ENCODE results near the gene CNRIP1. TPM values are rescaled to one million over a fixed set of nuclear protein-coding genes. Genes with fewer than 3 reads are reported as not detected.

CNRIP1 gene
- total RNA-seq, 1 donor from 2014 or later = 21.8 TPM

DNA sequence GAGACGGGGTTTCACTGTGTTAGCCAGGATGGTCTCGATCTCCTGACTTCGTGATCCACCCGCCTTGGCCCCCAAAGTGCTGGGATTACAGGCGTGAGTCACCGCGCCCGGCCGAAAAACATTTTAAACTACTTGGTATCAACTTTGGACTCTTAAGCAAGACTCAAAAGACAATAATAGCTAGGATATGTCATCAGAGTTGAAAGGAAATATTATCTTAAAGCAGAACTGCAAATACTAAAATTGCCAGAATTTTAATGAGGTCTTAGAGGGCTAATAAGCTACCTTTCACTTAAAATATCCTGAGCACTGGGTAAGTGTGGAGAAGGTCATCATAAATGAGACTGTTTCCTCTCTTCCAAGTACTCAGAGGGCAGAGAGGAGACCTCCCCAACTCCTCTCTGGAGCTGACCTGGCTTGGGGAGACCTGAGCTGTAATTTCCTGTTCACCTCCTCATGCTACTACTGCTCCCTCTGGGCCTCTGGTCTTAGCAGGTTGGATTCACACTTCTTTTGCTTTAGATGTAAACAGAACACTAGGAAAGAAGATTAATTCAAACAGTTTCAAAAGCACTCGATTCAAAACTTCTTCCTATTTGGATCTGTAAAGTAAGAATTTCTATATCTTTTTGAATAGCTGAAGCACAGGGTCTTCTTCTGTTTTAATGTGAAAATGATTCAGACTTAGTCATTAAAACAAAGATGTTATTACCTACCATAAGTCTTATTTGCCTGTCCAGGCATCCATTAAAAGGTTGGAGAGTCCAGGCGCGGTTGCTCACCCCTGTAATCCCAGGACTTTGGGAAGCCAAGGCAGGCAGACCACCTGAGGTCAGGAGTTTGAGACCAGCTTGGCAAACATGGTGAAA is 16.5 kb downstream of the CNRIP1 start:
- Mint-ChIP-seq H3K27me3 (ENCODE audit: unreplicated experiment) (no peaks in the 10 kb centered on the region), H3K4me3 (ENCODE audit: unreplicated experiment) (no peak overlapping the region), H3K27ac (ENCODE audit: unreplicated experiment) (no peak overlapping the region), H3K9me3 (ENCODE audit: unreplicated experiment) (no peaks in the 10 kb centered on the region), H3K36me3 (ENCODE audit: low read depth, unreplicated experiment) (no peaks in the 10 kb centered on the region), H3K4me1 (ENCODE audit: unreplicated experiment) (no peaks in the 10 kb centered on the region)
- TF ChIP-seq, protein P1, sequence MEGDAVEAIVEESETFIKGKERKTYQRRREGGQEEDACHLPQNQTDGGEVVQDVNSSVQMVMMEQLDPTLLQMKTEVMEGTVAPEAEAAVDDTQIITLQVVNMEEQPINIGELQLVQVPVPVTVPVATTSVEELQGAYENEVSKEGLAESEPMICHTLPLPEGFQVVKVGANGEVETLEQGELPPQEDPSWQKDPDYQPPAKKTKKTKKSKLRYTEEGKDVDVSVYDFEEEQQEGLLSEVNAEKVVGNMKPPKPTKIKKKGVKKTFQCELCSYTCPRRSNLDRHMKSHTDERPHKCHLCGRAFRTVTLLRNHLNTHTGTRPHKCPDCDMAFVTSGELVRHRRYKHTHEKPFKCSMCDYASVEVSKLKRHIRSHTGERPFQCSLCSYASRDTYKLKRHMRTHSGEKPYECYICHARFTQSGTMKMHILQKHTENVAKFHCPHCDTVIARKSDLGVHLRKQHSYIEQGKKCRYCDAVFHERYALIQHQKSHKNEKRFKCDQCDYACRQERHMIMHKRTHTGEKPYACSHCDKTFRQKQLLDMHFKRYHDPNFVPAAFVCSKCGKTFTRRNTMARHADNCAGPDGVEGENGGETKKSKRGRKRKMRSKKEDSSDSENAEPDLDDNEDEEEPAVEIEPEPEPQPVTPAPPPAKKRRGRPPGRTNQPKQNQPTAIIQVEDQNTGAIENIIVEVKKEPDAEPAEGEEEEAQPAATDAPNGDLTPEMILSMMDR (IDR thresholded peaks at IDR 0.05; ENCODE audit: unreplicated experiment) = no peak
- DNase-seq (ENCODE audit: low spot score) = no peak

DNA sequence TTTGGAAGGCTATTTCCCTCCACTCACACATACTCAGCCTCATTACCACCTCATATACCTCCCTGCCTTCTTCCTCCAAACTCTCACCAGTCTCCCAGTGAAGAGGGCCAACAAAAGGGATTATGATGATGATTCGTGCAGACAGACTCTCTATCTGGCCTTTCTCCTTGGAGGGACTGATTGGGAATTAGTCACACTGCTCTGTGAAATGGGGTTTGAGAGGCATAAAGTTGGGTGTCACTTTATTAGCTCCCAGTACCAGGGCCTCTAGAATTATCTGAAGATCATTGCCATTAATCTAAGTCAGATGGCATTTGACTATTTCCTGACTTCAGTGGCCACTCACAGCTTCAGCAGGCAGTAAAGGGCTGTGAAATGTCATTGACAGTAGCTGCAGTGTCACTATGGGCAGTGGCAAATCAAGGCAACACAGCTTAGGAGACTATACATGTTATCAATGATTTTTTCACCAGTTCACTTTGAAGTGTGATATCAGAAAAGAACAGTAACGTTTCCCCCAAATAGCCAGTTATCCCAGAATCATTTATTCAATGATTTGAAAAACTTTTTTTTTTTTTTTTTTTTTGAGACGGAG is 17.4 kb downstream of the CNRIP1 start:
- no peaks in the 10 kb centered on the region for H3K27me3 Mint-ChIP-seq (ENCODE audit: unreplicated experiment)
- DNase-seq (ENCODE audit: low spot score) = no peak
- H3K4me1 Mint-ChIP-seq (ENCODE audit: unreplicated experiment) = no peaks in the 10 kb centered on the region
- TF ChIP-seq, protein P1 (IDR thresholded peaks at IDR 0.05; ENCODE audit: unreplicated experiment) = no peak
- no peaks in the 10 kb centered on the region for H3K9me3 Mint-ChIP-seq (ENCODE audit: unreplicated experiment)
- no peak overlapping the region for H3K27ac Mint-ChIP-seq (ENCODE audit: unreplicated experiment)
- H3K36me3 Mint-ChIP-seq (ENCODE audit: low read depth, unreplicated experiment) = no peaks in the 10 kb centered on the region
- no peak overlapping the region for H3K4me3 Mint-ChIP-seq (ENCODE audit: unreplicated experiment)

DNA sequence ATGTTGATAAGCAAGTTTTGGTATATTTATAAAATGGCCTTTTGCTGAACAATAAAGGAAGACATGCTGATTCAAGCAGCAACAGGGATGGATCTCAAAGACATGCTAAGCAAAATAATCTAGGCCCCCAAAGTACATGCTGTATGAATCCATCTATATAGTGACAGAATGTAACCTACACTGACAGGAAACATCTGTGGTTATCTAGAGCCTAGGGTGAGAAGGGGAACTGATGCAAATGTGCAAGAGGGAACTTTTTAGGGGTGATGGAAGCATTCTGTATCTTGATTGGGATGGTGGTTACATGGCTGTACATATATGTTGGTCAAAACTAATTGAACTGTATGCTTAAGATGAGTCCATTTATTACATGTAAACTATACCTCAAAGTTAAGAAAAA is 24.2 kb downstream of the CNRIP1 start:
- no peaks in the 10 kb centered on the region for H3K9me3 Mint-ChIP-seq (ENCODE audit: unreplicated experiment)
- TF ChIP-seq, protein P1 (IDR thresholded peaks at IDR 0.05; ENCODE audit: unreplicated experiment) = no peak
- no peak for DNase-seq (ENCODE audit: low spot score)
- no peak overlapping the region for H3K4me3 Mint-ChIP-seq (ENCODE audit: unreplicated experiment)
- no peaks in the 10 kb centered on the region for H3K36me3 Mint-ChIP-seq (ENCODE audit: low read depth, unreplicated experiment)
- peaks cover 4% of the 10 kb centered on the region for H3K4me1 Mint-ChIP-seq (ENCODE audit: unreplicated experiment)
- H3K27ac Mint-ChIP-seq (ENCODE audit: unreplicated experiment) = no peak overlapping the region
- no peaks in the 10 kb centered on the region for H3K27me3 Mint-ChIP-seq (ENCODE audit: unreplicated experiment)

DNA sequence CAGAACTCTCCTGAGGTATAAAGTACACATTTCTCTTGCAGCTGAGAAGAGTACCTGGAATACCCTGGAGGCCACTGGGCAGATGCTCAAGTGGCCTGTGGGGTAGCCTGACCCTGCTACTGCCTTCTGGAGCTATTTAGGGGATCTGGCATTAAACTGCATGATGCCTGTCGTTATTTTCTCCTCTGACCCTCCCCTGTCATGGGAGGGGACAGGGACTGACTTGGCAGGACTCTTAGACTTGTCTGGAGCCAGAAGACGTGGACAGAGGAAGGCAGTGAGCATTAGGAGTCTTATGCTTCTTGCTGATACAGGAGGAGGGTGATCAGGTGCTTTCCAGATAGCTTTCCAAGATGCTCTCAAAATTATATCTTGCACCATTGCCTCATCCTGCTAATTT is 24.8 kb downstream of the CNRIP1 start:
- H3K36me3 Mint-ChIP-seq (ENCODE audit: low read depth, unreplicated experiment) = no peaks in the 10 kb centered on the region
- H3K27ac Mint-ChIP-seq (ENCODE audit: unreplicated experiment) = no peak overlapping the region
- peaks cover 4% of the 10 kb centered on the region for H3K4me1 Mint-ChIP-seq (ENCODE audit: unreplicated experiment)
- H3K4me3 Mint-ChIP-seq (ENCODE audit: unreplicated experiment) = no peak overlapping the region
- TF ChIP-seq, protein P1 (IDR thresholded peaks at IDR 0.05; ENCODE audit: unreplicated experiment) = no peak
- no peak for DNase-seq (ENCODE audit: low spot score)
- no peaks in the 10 kb centered on the region for H3K27me3 Mint-ChIP-seq (ENCODE audit: unreplicated experiment)
- H3K9me3 Mint-ChIP-seq (ENCODE audit: unreplicated experiment) = no peaks in the 10 kb centered on the region

DNA sequence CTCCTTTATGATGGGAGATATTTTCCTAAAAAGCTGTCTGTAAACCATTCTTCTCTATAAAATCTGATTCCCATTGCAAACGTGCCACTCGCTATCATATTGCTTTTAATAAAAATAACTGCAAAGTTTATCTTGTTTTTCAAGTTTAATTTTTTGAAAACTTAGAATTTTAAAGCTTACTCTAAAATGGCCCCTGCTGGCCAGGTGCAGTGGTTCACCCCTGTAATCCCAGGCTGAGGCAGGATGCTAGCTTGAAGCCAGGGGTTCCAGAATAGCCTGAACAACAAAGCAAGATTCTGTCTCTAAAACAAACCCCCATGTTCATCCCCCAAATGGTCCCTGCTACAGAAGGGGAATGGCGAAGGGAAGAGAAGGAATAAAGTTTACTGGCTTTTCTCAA is 25.6 kb downstream of the CNRIP1 start:
- peaks cover 4% of the 10 kb centered on the region for H3K4me1 Mint-ChIP-seq (ENCODE audit: unreplicated experiment)
- TF ChIP-seq, protein P1 (IDR thresholded peaks at IDR 0.05; ENCODE audit: unreplicated experiment) = peak; percentile 37
- no peaks in the 10 kb centered on the region for H3K9me3 Mint-ChIP-seq (ENCODE audit: unreplicated experiment)
- H3K27me3 Mint-ChIP-seq (ENCODE audit: unreplicated experiment) = no peaks in the 10 kb centered on the region
- H3K27ac Mint-ChIP-seq (ENCODE audit: unreplicated experiment) = no peak overlapping the region
- no peak overlapping the region for H3K4me3 Mint-ChIP-seq (ENCODE audit: unreplicated experiment)
- no peaks in the 10 kb centered on the region for H3K36me3 Mint-ChIP-seq (ENCODE audit: low read depth, unreplicated experiment)
- no peak for DNase-seq (ENCODE audit: low spot score)

All from endothelial cell (in vitro differentiated cells).